Measurements from ENCODE around the gene TBX2.

The TBX2 gene

GRCh38 chr17:61456061-61456681 is 56.5 kb downstream of the TBX2 start:
- DNase-seq, result no peak

GRCh38 chr17:61456688-61457225 is 57.1 kb downstream of the TBX2 start:
- DNase-seq, result no peak

- DNase-seq, result no peak
These were observed 57.8 kb downstream of the TBX2 start for GRCh38 chr17:61457226-61457983.

- no peak for DNase-seq
These were observed 58.4 kb downstream of the TBX2 start for GRCh38 chr17:61458000-61458399.

GRCh38 chr17:61458421-61459141 is 58.9 kb downstream of the TBX2 start:
- DNase-seq, result no peak
